Lung (tissue), 12 donors: Measurements from ENCODE around the gene ALDH4A1. TPM values are rescaled to one million over a fixed set of nuclear protein-coding genes. Genes with fewer than 3 reads are reported as not detected.

ENCODE experiments used
- ATAC-seq: fragments of 200-7000 bp; cut with Tn5 transposase; one replicate; pipeline ENCODE4 v1.9.1; 2020; ENCODE audit warnings: moderate number of reproducible peaks; ENCODE audit not compliant: insufficient read depth, low FRiP score
- DNase-seq, 3 donors: peaks; one replicate each; pipeline ENCODE4 v3.0.0-alpha.2; 2013 to 2017
- H3K27ac ChIP-seq, 2 donors: one replicate each; pipeline ENCODE4 v1.5.1; 2013; ENCODE audit warnings: mild to moderate bottlenecking in 2 of 2, moderate library complexity in 2 of 2, control low read depth in 1 of 2, inconsistent platforms in 1 of 2, low read depth in 1 of 2, low read length in 1 of 2
- H3K27me3 ChIP-seq, 3 donors: one replicate each; pipeline ENCODE4 v1.5.1; 2013; ENCODE audit warnings: low read length in 2 of 3; ENCODE audit not compliant: control insufficient read depth in 3 of 3, insufficient read depth in 3 of 3
- H3K36me3 ChIP-seq, 4 donors: one replicate each; pipeline ENCODE4 v1.5.1; 2013; ENCODE audit warnings: low read length in 4 of 4, mild to moderate bottlenecking in 1 of 4, moderate library complexity in 1 of 4; ENCODE audit not compliant: control insufficient read depth in 4 of 4, insufficient read depth in 4 of 4
- H3K4me1 ChIP-seq, 5 donors: one replicate each; pipeline ENCODE4 v1.5.1; 2013; ENCODE audit warnings: low read length in 5 of 5, mild to moderate bottlenecking in 2 of 5, moderate library complexity in 1 of 5; ENCODE audit not compliant: control insufficient read depth in 5 of 5, insufficient read depth in 5 of 5
- H3K4me3 ChIP-seq: one replicate; pipeline ENCODE4 v1.5.1; 2013; ENCODE audit warnings: mild to moderate bottlenecking, control low read depth, moderate library complexity
- H3K9ac ChIP-seq, 2 donors: one replicate each; pipeline ENCODE4 v1.5.1; 2013; ENCODE audit warnings: low read length in 2 of 2, control low read depth in 1 of 2; ENCODE audit not compliant: insufficient read depth in 1 of 2
- H3K9me3 ChIP-seq, 4 donors: one replicate each; pipeline ENCODE4 v1.5.1; 2013; ENCODE audit warnings: low read length in 3 of 4, mild to moderate bottlenecking in 1 of 4, moderate library complexity in 1 of 4; ENCODE audit not compliant: control insufficient read depth in 4 of 4, insufficient read depth in 3 of 4
- WGBS, 2 donors: extraction: QIAGEN DNeasy Blood & Tissue Kit; methylation state at CpG; one replicate each; pipeline ENCODE4 v1.1.7; 2013; 5-methylcytosine and 5-hydroxymethylcytosine counted together
- polyA plus RNA-seq, 2 donors: library from polyadenylated mRNA; stranded (reverse); fragments of 200-250 nt; gene quantifications; one replicate each; pipeline ENCODE4 v1.2.1, GENCODE V29; 2013
- total RNA-seq, 2 donors: library from RNA; depleted of rRNA in 1 of 2; stranded (reverse); fragments of >200 nt in 1 of 2; gene quantifications; one replicate each; pipeline ENCODE4 v1.2.1, GENCODE V29; 2014 to 2021
- TF ChIP-seq, protein P1 (sequence below): IDR thresholded peaks from 2 replicates; pipeline ENCODE4 v1.5.1; 2012; ENCODE audit warnings: mild to moderate bottlenecking; ENCODE audit errors: control extremely low read depth, extremely low read depth
- donor health status: control.
- donor health status: control.
- donor health status: Bipolar disorder and iron deficiency.
- donor health status: healthy.
- donor health status: DM: yes; HTN: yes; CAD: no.

ALDH4A1 gene
- total and polyA plus RNA-seq, 4 donors: 6.4 to 16.3 (median 11.2) TPM

DNA sequence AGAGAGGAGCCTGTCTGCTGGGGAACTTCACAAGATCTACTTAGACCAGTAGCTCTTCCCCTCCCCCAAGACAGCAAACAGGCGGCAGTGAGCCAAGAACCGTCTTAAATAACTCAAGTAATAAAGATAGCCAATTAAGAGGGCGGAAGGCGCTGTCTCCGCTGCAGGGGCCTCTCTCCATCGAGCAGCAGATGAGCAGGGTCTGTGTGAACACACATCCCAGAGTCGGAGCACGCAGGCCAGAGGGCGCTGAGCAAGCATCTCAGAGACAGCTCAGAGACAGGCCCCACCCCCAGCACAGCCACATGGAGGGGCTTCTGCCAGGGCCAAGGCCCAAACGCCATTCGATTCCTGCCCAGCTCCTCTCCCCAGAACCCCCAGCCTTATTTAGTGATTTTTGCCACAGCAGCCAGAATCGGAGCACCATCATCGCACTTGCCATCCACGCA is 43.1 kb upstream of the ALDH4A1 start:
- H3K27ac ChIP-seq: peak overlapping the region in 1 of 2 donors; percentile 16
- ATAC-seq: no peak
- TF ChIP-seq, protein P1, sequence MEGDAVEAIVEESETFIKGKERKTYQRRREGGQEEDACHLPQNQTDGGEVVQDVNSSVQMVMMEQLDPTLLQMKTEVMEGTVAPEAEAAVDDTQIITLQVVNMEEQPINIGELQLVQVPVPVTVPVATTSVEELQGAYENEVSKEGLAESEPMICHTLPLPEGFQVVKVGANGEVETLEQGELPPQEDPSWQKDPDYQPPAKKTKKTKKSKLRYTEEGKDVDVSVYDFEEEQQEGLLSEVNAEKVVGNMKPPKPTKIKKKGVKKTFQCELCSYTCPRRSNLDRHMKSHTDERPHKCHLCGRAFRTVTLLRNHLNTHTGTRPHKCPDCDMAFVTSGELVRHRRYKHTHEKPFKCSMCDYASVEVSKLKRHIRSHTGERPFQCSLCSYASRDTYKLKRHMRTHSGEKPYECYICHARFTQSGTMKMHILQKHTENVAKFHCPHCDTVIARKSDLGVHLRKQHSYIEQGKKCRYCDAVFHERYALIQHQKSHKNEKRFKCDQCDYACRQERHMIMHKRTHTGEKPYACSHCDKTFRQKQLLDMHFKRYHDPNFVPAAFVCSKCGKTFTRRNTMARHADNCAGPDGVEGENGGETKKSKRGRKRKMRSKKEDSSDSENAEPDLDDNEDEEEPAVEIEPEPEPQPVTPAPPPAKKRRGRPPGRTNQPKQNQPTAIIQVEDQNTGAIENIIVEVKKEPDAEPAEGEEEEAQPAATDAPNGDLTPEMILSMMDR: no peak
- H3K27me3 ChIP-seq: no peaks in the 10 kb centered on the region
- peak overlapping the region in 1 of 2 donors; percentile 44 for H3K9ac ChIP-seq
- H3K4me3 ChIP-seq: no peak overlapping the region
- peaks cover 0 to 5% (median 0%) of the 10 kb centered on the region in 4 donors for H3K36me3 ChIP-seq
- DNase-seq: peak; percentile 93 to 99 (median 97)
- WGBS, 2 donors: 41 to 55% methylated on average over 14 of the region's 14 CpGs
- H3K9me3 ChIP-seq: no peaks in the 10 kb centered on the region
- H3K4me1 ChIP-seq: peaks cover 3 to 79% (median 54%) of the 10 kb centered on the region in 5 donors

DNA sequence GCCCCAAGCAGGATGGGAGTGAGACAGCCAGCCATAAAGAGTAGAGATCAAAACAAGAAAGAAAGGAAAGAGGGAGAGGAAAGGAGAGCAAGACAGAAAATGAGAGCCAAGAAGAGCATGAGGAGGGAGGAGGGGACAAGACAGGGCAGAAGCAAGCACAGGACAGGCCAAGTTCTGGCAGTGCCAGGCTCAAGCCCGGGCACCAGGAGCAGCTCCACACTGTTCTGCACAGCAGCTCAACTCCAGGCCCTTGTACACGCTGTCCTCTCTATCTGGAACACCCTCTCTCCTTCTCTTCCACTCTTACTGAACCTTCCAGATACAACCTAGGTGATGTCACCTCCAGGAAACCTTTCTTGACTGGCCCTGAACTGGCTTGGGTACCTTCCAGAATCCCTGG is 42.5 kb upstream of the ALDH4A1 start:
- peaks cover 3 to 79% (median 53%) of the 10 kb centered on the region in 5 donors for H3K4me1 ChIP-seq

DNA sequence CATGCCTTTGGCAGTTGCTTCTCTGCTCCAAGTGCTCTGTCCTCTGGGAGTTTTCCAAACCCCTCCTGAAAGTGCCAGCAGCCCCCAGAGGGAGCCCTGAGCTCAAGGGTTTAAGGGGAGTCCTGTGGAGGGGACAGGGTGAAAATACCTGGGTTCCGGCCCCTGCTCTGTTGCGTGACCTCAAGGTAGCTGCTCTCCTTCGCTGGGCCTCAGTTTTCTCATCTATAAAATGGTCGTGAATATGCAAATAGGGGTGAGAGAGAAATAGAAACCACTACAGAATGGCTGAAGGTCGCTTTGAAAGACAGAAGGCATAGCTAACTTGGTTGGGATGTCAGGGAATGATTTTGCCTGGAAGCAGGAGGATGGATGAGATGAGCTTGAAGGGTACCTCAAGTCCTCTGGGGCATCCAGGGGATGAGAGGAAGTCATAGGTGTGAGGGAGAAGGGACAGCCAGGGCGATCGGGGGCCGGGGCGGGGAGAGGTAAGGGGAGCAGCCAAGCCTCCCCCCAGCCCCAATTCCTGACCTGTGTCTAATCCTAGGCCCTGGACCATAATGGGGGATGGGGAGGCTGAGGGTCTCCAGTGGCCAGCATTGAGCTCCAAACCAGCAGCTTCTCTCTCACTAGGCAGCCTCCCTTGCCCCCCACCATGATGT is 41.7 kb upstream of the ALDH4A1 start:
- Histone ChIP-seq H3K27ac (no peak overlapping the region), H3K36me3 (peaks cover 0 to 5% (median 0%) of the 10 kb centered on the region in 4 donors), H3K4me3 (no peak overlapping the region), H3K27me3 (no peaks in the 10 kb centered on the region), H3K9ac (no peak overlapping the region), H3K9me3 (no peaks in the 10 kb centered on the region), H3K4me1 (peaks cover 5 to 79% (median 52%) of the 10 kb centered on the region in 5 donors)
- TF ChIP-seq, protein P1: no peak
- 92 to 95% methylated on average over 8 to 9 of the region's 9 CpGs for WGBS, 2 donors
- no peak for ATAC-seq
- DNase-seq: no peak

More for the DNA sequence above, 42.5 kb upstream of the ALDH4A1 start:
- DNase-seq: no peak
- peak overlapping the region in 1 of 2 donors; percentile 44 for H3K9ac ChIP-seq
- WGBS, 2 donors: 70 to 78% methylated on average over 2 of the region's 2 CpGs
- no peak for ATAC-seq
- TF ChIP-seq, protein P1: no peak
- no peaks in the 10 kb centered on the region for H3K27me3 ChIP-seq
- no peaks in the 10 kb centered on the region for H3K9me3 ChIP-seq
- peak overlapping the region in 1 of 2 donors; percentile 16 for H3K27ac ChIP-seq
- no peak overlapping the region for H3K4me3 ChIP-seq
- H3K36me3 ChIP-seq: peaks cover 0 to 5% (median 0%) of the 10 kb centered on the region in 4 donors
